Rectal smooth muscle tissue (tissue), 1 donor: ENCODE results near the gene NDE1.
"Not testable (repeated sequence)": the region's sequence is repeated elsewhere in the genome, so short reads cannot be mapped to it uniquely, and the experiment has no call there.

Source experiments
- H3K27ac ChIP-seq: one replicate; pipeline ENCODE4 v1.7.0; 2013; ENCODE audit warnings: low read depth, low read length, inconsistent platforms
- H3K27me3 ChIP-seq: one replicate; pipeline ENCODE4 v1.7.0; 2013; ENCODE audit warnings: low read length; ENCODE audit not compliant: control insufficient read depth, insufficient read depth
- H3K36me3 ChIP-seq: one replicate; pipeline ENCODE4 v1.7.0; 2013; ENCODE audit warnings: low read length; ENCODE audit not compliant: control insufficient read depth, insufficient read depth
- H3K4me1 ChIP-seq: one replicate; pipeline ENCODE4 v1.7.0; 2013; ENCODE audit warnings: low read length; ENCODE audit not compliant: control insufficient read depth, insufficient read depth
- H3K4me3 ChIP-seq: one replicate; pipeline ENCODE4 v1.7.0; 2013; ENCODE audit warnings: low read length
- H3K9ac ChIP-seq: one replicate; pipeline ENCODE4 v1.7.0; 2013; ENCODE audit warnings: low read length

NDE1 gene

GRCh38 chr16:15671530-15672117, 21.6 kb downstream of the NDE1 start:
- no peak overlapping the region for H3K4me3 ChIP-seq
- peaks cover 13% of the 10 kb centered on the region for H3K36me3 ChIP-seq
- H3K4me1 ChIP-seq: peaks cover 11% of the 10 kb centered on the region
- no peaks in the 10 kb centered on the region for H3K27me3 ChIP-seq
- peak overlapping the region; percentile 91 for H3K27ac ChIP-seq
- no peak overlapping the region for H3K9ac ChIP-seq

DNA sequence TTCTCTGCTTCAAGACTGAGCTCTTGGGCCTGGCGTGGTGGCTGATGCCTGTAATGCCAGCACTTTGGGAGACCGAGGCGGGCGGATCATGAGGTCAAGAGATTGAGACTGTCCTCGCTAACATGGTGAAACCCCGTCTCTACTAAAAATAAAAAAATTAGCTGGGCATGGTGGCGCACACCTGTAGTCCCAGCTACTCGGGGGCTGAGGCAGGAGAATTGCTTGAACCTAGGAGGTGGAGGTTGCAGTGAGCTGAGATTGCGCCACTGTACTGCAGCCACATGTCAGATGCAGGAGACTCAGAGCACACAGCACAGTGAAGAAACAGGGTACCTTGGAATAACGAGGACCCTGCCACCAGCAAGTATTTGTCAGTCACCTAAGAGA, 22.1 kb downstream of the NDE1 start:
- Histone ChIP-seq H3K4me1 (peaks cover 11% of the 10 kb centered on the region), H3K27ac (peak overlapping the region; percentile 91), H3K36me3 (peaks cover 13% of the 10 kb centered on the region)
- H3K4me3 ChIP-seq, H3K9ac ChIP-seq, H3K27me3 ChIP-seq: not testable (repeated sequence)

DNA sequence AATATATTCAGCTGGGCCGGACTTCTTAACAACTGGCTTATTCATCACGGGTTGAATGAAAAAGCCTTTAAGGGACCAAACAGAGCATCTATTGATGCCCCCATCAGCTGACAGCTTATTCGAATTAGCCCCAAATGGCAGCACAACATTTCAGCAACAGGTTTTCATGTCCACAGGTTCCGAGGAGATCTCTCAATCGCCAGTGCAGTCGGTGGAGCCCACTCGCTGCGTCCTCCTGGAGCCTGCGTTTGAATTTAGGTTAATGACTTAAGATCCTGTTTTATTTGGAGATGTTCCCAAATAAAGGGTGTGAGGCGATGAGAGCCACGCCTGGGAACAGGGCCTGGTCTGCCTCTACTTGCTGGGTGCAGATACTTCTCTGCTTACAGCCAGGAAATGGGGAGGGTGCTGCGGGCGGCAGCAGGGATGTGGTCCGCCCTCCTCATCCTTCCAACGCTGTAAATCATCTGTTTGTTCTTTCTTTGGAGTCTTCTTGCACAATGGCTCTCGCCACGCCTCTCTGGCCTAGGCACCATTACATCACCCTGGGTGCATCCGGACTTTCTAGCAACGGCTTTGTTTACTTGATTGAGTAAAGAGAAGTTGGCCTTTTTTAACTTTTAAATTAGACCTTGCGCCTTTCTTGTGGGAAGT, 22.6 kb downstream of the NDE1 start:
- H3K27me3 ChIP-seq: no peaks in the 10 kb centered on the region
- peak overlapping the region; percentile 91 for H3K27ac ChIP-seq
- H3K4me3 ChIP-seq: peak overlapping the region; percentile 27
- H3K9ac ChIP-seq: no peak overlapping the region
- peaks cover 11% of the 10 kb centered on the region for H3K4me1 ChIP-seq
- peaks cover 15% of the 10 kb centered on the region for H3K36me3 ChIP-seq

GRCh38 chr16:15674571-15674970, 24.5 kb downstream of the NDE1 start:
- Histone ChIP-seq H3K27ac (no peak overlapping the region), H3K36me3 (peaks cover 13% of the 10 kb centered on the region), H3K27me3 (no peaks in the 10 kb centered on the region), H3K9ac (no peak overlapping the region), H3K4me1 (peaks cover 11% of the 10 kb centered on the region), H3K4me3 (no peak overlapping the region)

DNA sequence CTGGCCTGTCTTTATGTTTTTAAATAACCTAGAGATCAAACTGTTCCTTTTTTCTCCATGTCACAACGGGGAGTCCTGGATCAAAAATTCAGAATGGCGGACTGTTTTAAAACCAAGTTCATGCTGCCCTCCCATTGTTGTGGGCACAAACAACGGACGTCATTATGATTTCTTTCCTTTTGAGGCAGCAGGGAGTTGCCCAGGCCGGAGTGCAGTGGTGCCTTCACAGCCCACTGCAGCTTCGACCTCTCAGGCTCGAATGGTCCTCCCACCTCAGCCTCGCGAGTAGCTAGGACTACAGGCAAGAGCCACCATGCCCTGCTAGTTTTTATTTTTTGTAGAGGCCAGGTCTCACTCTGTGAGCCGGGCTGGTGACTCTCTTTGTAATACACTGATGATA, 26.5 kb downstream of the NDE1 start:
- peaks cover 11% of the 10 kb centered on the region for H3K4me1 ChIP-seq
- H3K9ac ChIP-seq: no peak overlapping the region
- H3K4me3 ChIP-seq: no peak overlapping the region
- H3K27me3 ChIP-seq: no peaks in the 10 kb centered on the region
- peaks cover 10% of the 10 kb centered on the region for H3K36me3 ChIP-seq
- H3K27ac ChIP-seq: no peak overlapping the region

DNA sequence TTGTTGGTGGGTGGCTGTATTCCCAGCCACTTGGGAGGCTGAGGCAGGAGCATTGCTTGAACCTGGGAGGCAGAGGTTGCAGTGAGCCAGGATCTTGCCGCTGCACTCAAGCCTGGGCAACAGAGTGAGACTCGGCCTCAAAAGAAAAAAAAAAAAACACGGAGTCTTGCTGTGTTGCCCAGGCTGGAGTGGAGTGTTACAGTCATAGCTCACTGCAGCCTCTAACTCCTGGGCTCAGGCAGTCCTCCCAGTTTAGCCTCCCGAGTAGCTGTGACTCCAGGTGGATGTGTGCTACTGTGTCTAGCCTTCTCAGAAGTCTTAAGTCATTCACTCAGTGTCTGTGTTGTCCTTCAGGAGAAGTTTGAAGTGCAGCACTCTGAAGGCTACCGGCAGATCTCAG, 27.4 kb downstream of the NDE1 start:
- no peak overlapping the region for H3K9ac ChIP-seq
- no peak overlapping the region for H3K27ac ChIP-seq
- peaks cover 8% of the 10 kb centered on the region for H3K4me1 ChIP-seq
- peaks cover 10% of the 10 kb centered on the region for H3K36me3 ChIP-seq
- H3K27me3 ChIP-seq: no peaks in the 10 kb centered on the region
- H3K4me3 ChIP-seq: no peak overlapping the region

GRCh38 chr16:15682105-15682570, 32.1 kb downstream of the NDE1 start:
- Histone ChIP-seq H3K27ac (no peak overlapping the region), H3K4me1 (no peaks in the 10 kb centered on the region), H3K27me3 (no peaks in the 10 kb centered on the region), H3K36me3 (peaks cover 17% of the 10 kb centered on the region), H3K9ac (no peak overlapping the region), H3K4me3 (no peak overlapping the region)

GRCh38 chr16:15686287-15686686, 36.2 kb downstream of the NDE1 start:
- no peak overlapping the region for H3K4me3 ChIP-seq
- H3K27me3 ChIP-seq: no peaks in the 10 kb centered on the region
- H3K4me1 ChIP-seq: no peaks in the 10 kb centered on the region
- no peak overlapping the region for H3K9ac ChIP-seq
- H3K36me3 ChIP-seq: peaks cover 16% of the 10 kb centered on the region
- H3K27ac ChIP-seq: no peak overlapping the region

DNA sequence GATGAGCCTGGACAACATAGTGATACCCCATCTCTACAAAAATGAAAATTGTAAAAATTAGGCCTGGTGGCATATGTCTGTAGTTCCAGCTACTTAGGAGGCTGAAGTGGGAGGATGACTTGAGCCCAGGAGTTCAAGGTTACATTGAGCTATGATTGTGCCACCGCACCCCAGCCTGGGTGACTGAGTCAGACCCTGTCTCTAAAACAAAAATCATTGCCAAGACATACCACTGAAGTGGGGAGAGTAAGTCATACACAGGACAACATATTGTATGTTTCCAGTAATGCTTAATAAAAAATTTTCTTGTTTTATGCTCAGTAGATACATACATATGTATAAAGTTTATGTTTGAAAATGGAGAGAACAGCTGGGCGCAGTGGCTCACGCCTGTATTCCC, 39.2 kb downstream of the NDE1 start:
- no peak overlapping the region for H3K9ac ChIP-seq
- H3K27ac ChIP-seq: no peak overlapping the region
- H3K36me3 ChIP-seq: peaks cover 20% of the 10 kb centered on the region
- H3K27me3 ChIP-seq: no peaks in the 10 kb centered on the region
- H3K4me1 ChIP-seq: no peaks in the 10 kb centered on the region
- H3K4me3 ChIP-seq: no peak overlapping the region

DNA sequence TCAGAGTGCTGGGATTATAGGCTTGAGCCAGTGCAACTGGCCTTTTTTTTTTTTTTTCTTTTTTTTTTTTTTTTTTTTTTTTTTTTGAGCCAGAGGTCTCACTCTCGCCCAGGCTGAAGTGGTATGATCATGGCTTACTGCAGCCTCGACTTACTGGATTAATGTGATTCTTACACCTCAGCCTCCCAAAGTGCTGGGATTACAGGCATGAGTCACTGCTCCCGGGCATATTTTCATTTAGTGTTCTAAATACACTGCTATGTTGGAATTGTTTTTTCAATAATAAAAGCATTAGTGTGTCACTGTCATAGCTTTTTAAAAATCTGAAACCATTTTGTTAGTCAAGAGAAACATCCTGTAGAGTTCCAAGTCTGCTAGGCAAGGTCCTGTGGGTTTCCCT, 40.3 kb downstream of the NDE1 start:
- peaks cover 23% of the 10 kb centered on the region for H3K36me3 ChIP-seq
- H3K27me3 ChIP-seq: no peaks in the 10 kb centered on the region
- no peak overlapping the region for H3K9ac ChIP-seq
- H3K27ac ChIP-seq: no peak overlapping the region
- no peak overlapping the region for H3K4me3 ChIP-seq
- no peaks in the 10 kb centered on the region for H3K4me1 ChIP-seq

GRCh38 chr16:15691046-15691445, 41.0 kb downstream of the NDE1 start:
- Histone ChIP-seq H3K27ac (no peak overlapping the region), H3K4me1 (no peaks in the 10 kb centered on the region), H3K36me3 (peaks cover 25% of the 10 kb centered on the region), H3K4me3 (no peak overlapping the region), H3K27me3 (no peaks in the 10 kb centered on the region), H3K9ac (no peak overlapping the region)

GRCh38 chr16:15692508-15692907, 42.5 kb downstream of the NDE1 start:
- H3K27me3 ChIP-seq, H3K9ac ChIP-seq, H3K4me1 ChIP-seq, H3K27ac ChIP-seq, H3K4me3 ChIP-seq: not testable (repeated sequence)
- H3K36me3 ChIP-seq: peaks cover 19% of the 10 kb centered on the region

- H3K9ac ChIP-seq: no peak overlapping the region
- H3K36me3 ChIP-seq: peaks cover 17% of the 10 kb centered on the region
- no peak overlapping the region for H3K4me3 ChIP-seq
- H3K27me3 ChIP-seq: no peaks in the 10 kb centered on the region
- H3K4me1 ChIP-seq: no peaks in the 10 kb centered on the region
- no peak overlapping the region for H3K27ac ChIP-seq
Measured at GRCh38 chr16:15694499-15694898, 44.5 kb downstream of the NDE1 start.
